Measurements from ENCODE around the gene SNRNP48. TPM values are rescaled to one million over a fixed set of nuclear protein-coding genes. Genes with fewer than 3 reads are reported as not detected.

Gene SNRNP48
- total and polyA plus RNA-seq, 2 of the 8 experiments (the other 6 are each of a cell fraction or from before 2014, with no cell fraction given), result 7.7 to 21.0 TPM

- no peak overlapping the region for H4K8ac ChIP-seq (ENCODE audit: extremely low read depth, insufficient read depth, low read length)
- no peak overlapping the region for H3K9ac ChIP-seq (replicated peaks in 1 of 4; ENCODE audit: extremely low read depth in 1 of 4, low read depth in 3 of 4, low read length in 3 of 4)
- no peaks in the 10 kb centered on the region for H3K79me1 ChIP-seq (ENCODE audit: low read depth, low read length)
- FAIRE-seq (no peak), DNase-seq (ENCODE audit: low read depth in 1 of 2, low spot score in 2 of 2) (no peak)
- H4K5ac ChIP-seq (ENCODE audit: insufficient read length, low read depth, low read length), result no peak overlapping the region
- ChIA-PET CTCF (ENCODE audit: partially characterized antibody) (interaction anchor here (1.4 to 3.7 kb wide), 5 partner anchors 12 to 80 kb away, joined by 4 to 26 read pairs (median 6); no protein-coding TSS in a partner anchor), POLR2A (ENCODE audit: partially characterized antibody) (no interaction called here)
- no peaks in the 10 kb centered on the region for H3K36me3 ChIP-seq (ENCODE audit: control insufficient read depth in 2 of 4, insufficient read depth in 4 of 4, low read length in 3 of 4)
- H3K4ac ChIP-seq (replicated peaks; ENCODE audit: insufficient read length, low read depth, low read length), result no peak overlapping the region
- no peak overlapping the region for H2BK120ac ChIP-seq (replicated peaks; ENCODE audit: low read depth, low read length)
- H3K27me3 ChIP-seq (replicated peaks in 1 of 4; ENCODE audit: control insufficient read depth in 3 of 4, extremely low read depth in 1 of 4, insufficient read depth in 3 of 4, low read length in 3 of 4), result peaks cover 0 to 3% (median 0%) of the 10 kb centered on the region in 4 experiments; a peak in 1 of 7 replicates
- no peaks in the 10 kb centered on the region for H3K79me2 ChIP-seq (ENCODE audit: control insufficient read depth in 1 of 2, insufficient read depth in 2 of 2, low read length in 2 of 2)
- H3K27ac ChIP-seq (ENCODE audit: low read depth, low read length), result no peak overlapping the region
- no peak overlapping the region for H2BK20ac ChIP-seq (ENCODE audit: low read length)
- H4K20me1 ChIP-seq (replicated peaks in 1 of 2; ENCODE audit: control insufficient read depth in 1 of 2, insufficient read depth in 2 of 2, low read length in 2 of 2), result no peaks in the 10 kb centered on the region
- H3K56ac ChIP-seq (replicated peaks; ENCODE audit: insufficient read length, low read depth, low read length), result no peak overlapping the region
- no peak overlapping the region for H3K14ac ChIP-seq (ENCODE audit: insufficient read length)
- no peak overlapping the region for H2BK5ac ChIP-seq (ENCODE audit: low read depth, low read length)
- no peak overlapping the region for H3K4me3 ChIP-seq (ENCODE audit: extremely low read depth in 1 of 4, insufficient read depth in 2 of 4, low read depth in 3 of 4, low read length in 4 of 4)
- H2AK5ac ChIP-seq (ENCODE audit: low read depth, low read length), result no peak overlapping the region
- 86% methylated on average over 4 of the region's 4 CpGs; no CpG with 5 or more reads in 1 of the 2 experiments for WGBS, 2 experiments (ENCODE audit: extremely low coverage in 1 of 2, insufficient coverage in 1 of 2, insufficient read length in 1 of 2, insufficient replicate concordance in 2 of 2, low coverage in 1 of 2, low lambda C conversion rate in 2 of 2, missing lambda C conversion rate in 1 of 2)
- H2AFZ ChIP-seq (ENCODE audit: low read length), result no peak overlapping the region
- H3K4me2 ChIP-seq (ENCODE audit: insufficient read depth in 1 of 2, low read depth in 2 of 2, low read length in 2 of 2), result no peak overlapping the region
- TF ChIP-seq CTBP2 (IDR thresholded peaks at IDR 0.05; ENCODE audit: borderline replicate concordance, insufficient read depth, insufficient read length, low read length) (no peak), YY1 (IDR thresholded peaks at IDR 0.05; ENCODE audit: low read depth, low read length) (no peak), SP4 (IDR thresholded peaks at IDR 0.05; ENCODE audit: low read length) (no peak), NRF1 (IDR thresholded peaks at IDR 0.05; ENCODE audit: low read depth, low read length) (no peak), NANOG (IDR thresholded peaks at IDR 0.05; ENCODE audit: insufficient read depth, low read depth, low read length, poor library complexity, severe bottlenecking) (no peak), SIX5 (IDR thresholded peaks at IDR 0.05; ENCODE audit: low read depth, low read length) (no peak)
- no peak overlapping the region for H3K18ac ChIP-seq (ENCODE audit: extremely low read depth, low read length)
- H3K4me1 ChIP-seq (replicated peaks in 1 of 4; ENCODE audit: control insufficient read depth in 3 of 4, insufficient read depth in 4 of 4, low read length in 3 of 4), result no peaks in the 10 kb centered on the region
- no peaks in the 10 kb centered on the region for H3K23me2 ChIP-seq (ENCODE audit: low read depth, low read length)
- H3K23ac ChIP-seq (ENCODE audit: insufficient read length), result no peak overlapping the region
- H2BK12ac ChIP-seq (ENCODE audit: low read depth, low read length), result no peak overlapping the region
- H4K91ac ChIP-seq (replicated peaks; ENCODE audit: insufficient read length, low read length), result no peak overlapping the region
- H2BK15ac ChIP-seq (ENCODE audit: low read length), result no peak overlapping the region
- no peaks in the 10 kb centered on the region for H3K9me3 ChIP-seq (ENCODE audit: insufficient read depth in 2 of 2, low read depth in 1 of 2, low read length in 1 of 2)
Observed at GRCh38 chr6:7642791-7643190, 52.8 kb downstream of the SNRNP48 start.

Measured in H1 (cell line).